K562 (cell line): Measurements from ENCODE around the gene WDCP. TPM values are rescaled to one million over a fixed set of nuclear protein-coding genes. Genes with fewer than 3 reads are reported as not detected.

ENCODE experiments used
- COPS2 ChIP-seq: fragments of 450-650 bp; conservative IDR thresholded peaks from 2 replicates; pipeline ENCODE4 v1.6.1; 2016; ENCODE audit warnings: mild to moderate bottlenecking, moderate library complexity
- FUS ChIP-seq: fragments of 200-400 bp; formaldehyde crosslinking; optimal IDR thresholded peaks from 2 replicates; pipeline ENCODE3; 2017; ENCODE audit warnings: low read depth, low read length
- POLR2G ChIP-seq: fragments of 200-400 bp; formaldehyde crosslinking; IDR thresholded peaks from 2 replicates; pipeline ENCODE4 v1.6.1; 2017; ENCODE audit warnings: low read depth, mild to moderate bottlenecking, antibody characterized with exemption, low read length, moderate library complexity
- ZNF12 ChIP-seq: sonication (generic); formaldehyde crosslinking; IDR thresholded peaks from 2 replicates; pipeline ENCODE4 v1.4.0; 2020; ENCODE audit warnings: mild to moderate bottlenecking, missing genetic modification reagents
- ZNF184 ChIP-seq: sonication (generic); formaldehyde crosslinking; IDR thresholded peaks from 2 replicates; pipeline ENCODE4 v1.5.0; 2020; ENCODE audit warnings: missing genetic modification reagents
- ZNF717 ChIP-seq: fragments of 250-450 bp; sonication (Bioruptor Pico); IDR thresholded peaks from 2 replicates; pipeline ENCODE4 v1.5.0; 2021
- ZNF79 ChIP-seq: fragments of 250-450 bp; sonication (Bioruptor Pico); IDR thresholded peaks from 2 replicates; pipeline ENCODE4 v1.4.0; 2020; ENCODE audit warnings: low read depth, mild to moderate bottlenecking, moderate library complexity
- polyA plus RNA-seq, 8 experiments: library from polyadenylated mRNA; depleted of rRNA in 4 of 8; stranded (reverse) in 5 of 8; unstranded in 3 of 8; fragments of >200 nt; fragmentation: Nextera tagmentation in 2 of 8; fragmentation: Illumina TruSeq in 1 of 8; extraction: Ambion mirVana in 2 of 8; extraction: Trizol in 1 of 8; gene quantifications; 2 replicates each; pipeline versions ENCODE4 v1.2.1 to v1.2.3, GENCODE V29; 2011 to 2014; ENCODE audit warnings: inconsistent platforms in 1 of 8, missing spikeins in 1 of 8
- total RNA-seq, 7 experiments: library from RNA; depleted of rRNA in 6 of 7; stranded (reverse); fragments of >200 nt in 6 of 7; fragmentation: Illumina TruSeq in 2 of 7; extraction: Trizol in 2 of 7; gene quantifications; 2 replicates each; pipeline versions ENCODE4 v1.2.1 to v1.2.3, GENCODE V29; 2011 to 2021; ENCODE audit warnings: low replicate concordance in 1 of 7
- TF ChIP-seq, protein P1 (sequence below), 2 experiments: fragments of 150-350 bp in 1 of 2; IDR thresholded peaks; 2 replicates each; pipeline ENCODE4 v1.6.1; 2012 to 2016; ENCODE audit warnings: low read depth in 2 of 2, low read length in 2 of 2, mild to moderate bottlenecking in 1 of 2, moderate library complexity in 1 of 2
- TF ChIP-seq, protein P2 (sequence below): sonication (generic); formaldehyde crosslinking; IDR thresholded peaks from 2 replicates; pipeline ENCODE4 v1.8.1; 2023; ENCODE audit warnings: mild to moderate bottlenecking, missing genetic modification reagents
- TF ChIP-seq, protein P3 (sequence below): sonication (generic); formaldehyde crosslinking; IDR thresholded peaks from 2 replicates; pipeline ENCODE4 v1.8.0; 2022; ENCODE audit warnings: missing genetic modification reagents, mild to moderate bottlenecking, borderline replicate concordance

Gene WDCP
- total and polyA plus RNA-seq, 9 of the 15 experiments (the other 6 are each of a cell fraction or from before 2014, with no cell fraction given), result 10.1 to 41.4 (median 21.8) TPM

DNA sequence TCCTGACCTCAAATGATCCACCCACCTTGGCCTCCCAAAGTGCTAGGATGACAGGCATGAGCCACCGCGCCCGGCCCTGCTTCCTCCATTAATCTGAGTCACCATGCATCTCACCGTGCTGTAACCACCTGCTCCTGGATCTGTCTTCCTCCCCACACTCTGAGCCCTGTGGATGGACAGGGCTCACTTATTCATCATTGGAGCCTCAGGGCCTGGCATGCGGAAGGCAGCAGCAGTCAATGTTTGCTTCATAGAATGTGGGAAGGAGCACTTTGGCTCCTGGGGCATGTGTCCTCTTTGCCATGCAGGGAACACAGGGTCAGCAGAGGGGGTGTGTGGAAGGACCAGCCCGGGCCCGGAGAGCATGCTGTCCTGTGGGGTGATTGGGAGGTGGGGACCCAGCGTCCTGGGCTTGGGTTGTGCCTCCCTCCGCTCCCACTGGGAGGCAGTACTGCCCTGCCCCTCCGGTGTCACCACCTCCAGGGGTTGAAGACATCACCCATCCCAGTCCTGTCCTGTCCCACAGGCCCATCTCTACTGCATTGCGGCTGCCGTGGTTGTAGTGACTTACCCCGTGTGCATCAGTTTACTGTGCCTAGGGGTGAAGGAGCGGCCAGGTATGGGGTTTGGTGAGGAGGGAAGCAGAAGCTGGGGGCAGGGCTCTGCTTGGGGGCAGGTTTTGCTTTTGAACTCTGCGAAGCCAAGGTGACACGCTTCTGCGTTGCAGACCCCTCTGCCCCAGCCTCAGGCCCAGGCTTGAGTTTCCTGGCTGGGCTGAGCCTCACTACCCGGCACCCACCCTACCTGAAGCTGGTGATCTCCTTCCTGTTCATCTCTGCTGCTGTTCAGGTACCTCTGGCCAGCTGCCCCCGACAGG lies 25.8 kb downstream of the WDCP start (continued):
- TF ChIP-seq, protein P1, sequence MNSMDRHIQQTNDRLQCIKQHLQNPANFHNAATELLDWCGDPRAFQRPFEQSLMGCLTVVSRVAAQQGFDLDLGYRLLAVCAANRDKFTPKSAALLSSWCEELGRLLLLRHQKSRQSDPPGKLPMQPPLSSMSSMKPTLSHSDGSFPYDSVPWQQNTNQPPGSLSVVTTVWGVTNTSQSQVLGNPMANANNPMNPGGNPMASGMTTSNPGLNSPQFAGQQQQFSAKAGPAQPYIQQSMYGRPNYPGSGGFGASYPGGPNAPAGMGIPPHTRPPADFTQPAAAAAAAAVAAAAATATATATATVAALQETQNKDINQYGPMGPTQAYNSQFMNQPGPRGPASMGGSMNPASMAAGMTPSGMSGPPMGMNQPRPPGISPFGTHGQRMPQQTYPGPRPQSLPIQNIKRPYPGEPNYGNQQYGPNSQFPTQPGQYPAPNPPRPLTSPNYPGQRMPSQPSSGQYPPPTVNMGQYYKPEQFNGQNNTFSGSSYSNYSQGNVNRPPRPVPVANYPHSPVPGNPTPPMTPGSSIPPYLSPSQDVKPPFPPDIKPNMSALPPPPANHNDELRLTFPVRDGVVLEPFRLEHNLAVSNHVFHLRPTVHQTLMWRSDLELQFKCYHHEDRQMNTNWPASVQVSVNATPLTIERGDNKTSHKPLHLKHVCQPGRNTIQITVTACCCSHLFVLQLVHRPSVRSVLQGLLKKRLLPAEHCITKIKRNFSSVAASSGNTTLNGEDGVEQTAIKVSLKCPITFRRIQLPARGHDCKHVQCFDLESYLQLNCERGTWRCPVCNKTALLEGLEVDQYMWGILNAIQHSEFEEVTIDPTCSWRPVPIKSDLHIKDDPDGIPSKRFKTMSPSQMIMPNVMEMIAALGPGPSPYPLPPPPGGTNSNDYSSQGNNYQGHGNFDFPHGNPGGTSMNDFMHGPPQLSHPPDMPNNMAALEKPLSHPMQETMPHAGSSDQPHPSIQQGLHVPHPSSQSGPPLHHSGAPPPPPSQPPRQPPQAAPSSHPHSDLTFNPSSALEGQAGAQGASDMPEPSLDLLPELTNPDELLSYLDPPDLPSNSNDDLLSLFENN (IDR thresholded peaks at IDR 0.05; ENCODE audit: low read depth in 2 of 2, low read length in 2 of 2), result no peak
- no peak for TF ChIP-seq FUS
- TF ChIP-seq, protein P2, sequence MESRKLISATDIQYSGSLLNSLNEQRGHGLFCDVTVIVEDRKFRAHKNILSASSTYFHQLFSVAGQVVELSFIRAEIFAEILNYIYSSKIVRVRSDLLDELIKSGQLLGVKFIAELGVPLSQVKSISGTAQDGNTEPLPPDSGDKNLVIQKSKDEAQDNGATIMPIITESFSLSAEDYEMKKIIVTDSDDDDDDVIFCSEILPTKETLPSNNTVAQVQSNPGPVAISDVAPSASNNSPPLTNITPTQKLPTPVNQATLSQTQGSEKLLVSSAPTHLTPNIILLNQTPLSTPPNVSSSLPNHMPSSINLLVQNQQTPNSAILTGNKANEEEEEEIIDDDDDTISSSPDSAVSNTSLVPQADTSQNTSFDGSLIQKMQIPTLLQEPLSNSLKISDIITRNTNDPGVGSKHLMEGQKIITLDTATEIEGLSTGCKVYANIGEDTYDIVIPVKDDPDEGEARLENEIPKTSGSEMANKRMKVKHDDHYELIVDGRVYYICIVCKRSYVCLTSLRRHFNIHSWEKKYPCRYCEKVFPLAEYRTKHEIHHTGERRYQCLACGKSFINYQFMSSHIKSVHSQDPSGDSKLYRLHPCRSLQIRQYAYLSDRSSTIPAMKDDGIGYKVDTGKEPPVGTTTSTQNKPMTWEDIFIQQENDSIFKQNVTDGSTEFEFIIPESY (CRISPR knock-in tag), result peak; percentile 47; the same call in 1 of the 2 replicates
- TF ChIP-seq COPS2, result no peak
- TF ChIP-seq, protein P3, sequence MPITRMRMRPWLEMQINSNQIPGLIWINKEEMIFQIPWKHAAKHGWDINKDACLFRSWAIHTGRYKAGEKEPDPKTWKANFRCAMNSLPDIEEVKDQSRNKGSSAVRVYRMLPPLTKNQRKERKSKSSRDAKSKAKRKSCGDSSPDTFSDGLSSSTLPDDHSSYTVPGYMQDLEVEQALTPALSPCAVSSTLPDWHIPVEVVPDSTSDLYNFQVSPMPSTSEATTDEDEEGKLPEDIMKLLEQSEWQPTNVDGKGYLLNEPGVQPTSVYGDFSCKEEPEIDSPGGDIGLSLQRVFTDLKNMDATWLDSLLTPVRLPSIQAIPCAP (CRISPR knock-in tag), result no peak
- TF ChIP-seq ZNF717 (CRISPR knock-in tag), result no peak
- peak; percentile 65 for TF ChIP-seq POLR2G
- no peak for TF ChIP-seq ZNF79 (CRISPR knock-in tag)
- TF ChIP-seq ZNF12, result no peak
- no peak for TF ChIP-seq ZNF184 (CRISPR knock-in tag)
